Sigmoid colon (tissue), 4 donors: ENCODE measurements around the gene FAM3C.

Experiments
- CTCF ChIP-seq, 4 experiments: fragments of 450-650 bp in 3 of 4; fragments of 200-600 bp in 1 of 4; IDR thresholded peaks; one replicate each; pipeline ENCODE4 v1.5.1; 2016 to 2019; ENCODE audit warnings: antibody characterized with exemption in 4 of 4, mild to moderate bottlenecking in 3 of 4, moderate library complexity in 2 of 4
- EP300 ChIP-seq, 4 donors: sonication (generic); formaldehyde crosslinking; IDR thresholded peaks; one replicate each; pipeline ENCODE4 v1.6.1; 2017; ENCODE audit warnings: antibody characterized with exemption in 4 of 4
- POLR2A ChIP-seq, 2 donors: fragments of 450-650 bp; IDR thresholded peaks; one replicate each; pipeline ENCODE4 v1.6.1; 2016; ENCODE audit warnings: antibody characterized with exemption in 2 of 2, mild to moderate bottlenecking in 2 of 2, moderate library complexity in 2 of 2
- POLR2AphosphoS5 ChIP-seq, 4 donors: sonication (generic); formaldehyde crosslinking; IDR thresholded peaks; one replicate each; pipeline ENCODE4 v1.6.1; 2017; ENCODE audit warnings: antibody characterized with exemption in 4 of 4

- TF ChIP-seq CTCF (IDR thresholded peaks at IDR 0.05), result no peak
- TF ChIP-seq POLR2AphosphoS5 (IDR thresholded peaks at IDR 0.05), result no peak
- TF ChIP-seq EP300 (IDR thresholded peaks at IDR 0.05), result no peak
- TF ChIP-seq POLR2A (IDR thresholded peaks at IDR 0.05), result no peak
These were observed 51.6 kb downstream of the FAM3C start for GRCh38 chr7:121344497-121344896.
